ENCODE results near the gene KCNK10. TPM values are rescaled to one million over a fixed set of nuclear protein-coding genes. Genes with fewer than 3 reads are reported as not detected.

Gene KCNK10
- total RNA-seq, 2 donors from 2014 or later = 4.9 TPM; not detected in 1

DNA sequence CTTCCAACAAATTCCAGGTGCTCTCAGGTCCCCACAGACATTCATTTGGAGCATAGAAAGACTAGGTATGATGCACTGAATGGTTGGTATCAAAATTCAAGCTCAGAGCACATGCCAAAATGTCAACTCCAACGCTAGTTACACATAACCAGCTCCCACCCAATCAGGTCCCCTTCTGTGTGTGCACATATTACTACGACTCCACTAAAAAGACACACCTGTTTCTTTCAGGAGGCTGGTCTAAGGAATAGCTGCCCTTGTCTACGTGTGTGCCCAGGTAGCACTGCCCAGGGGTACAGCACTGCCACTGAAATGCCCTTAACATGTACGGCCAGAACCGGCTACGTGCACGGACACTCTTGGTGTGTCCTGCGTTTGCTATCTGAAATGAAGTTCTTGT lies 138.1 kb downstream of the KCNK10 start:
- H3K27ac ChIP-seq = no peak overlapping the region
- no peaks in the 10 kb centered on the region for H3K4me1 ChIP-seq (replicated peaks)
- H3K36me3 ChIP-seq = no peaks in the 10 kb centered on the region
- intact Hi-C loops (cut with DNase I) = loop anchor here (5.0 to 10.0 kb wide), 2 partner anchors 377 to 680 kb away; partner anchors contain the start of gene ZC3H14
- TF ChIP-seq, protein P1, sequence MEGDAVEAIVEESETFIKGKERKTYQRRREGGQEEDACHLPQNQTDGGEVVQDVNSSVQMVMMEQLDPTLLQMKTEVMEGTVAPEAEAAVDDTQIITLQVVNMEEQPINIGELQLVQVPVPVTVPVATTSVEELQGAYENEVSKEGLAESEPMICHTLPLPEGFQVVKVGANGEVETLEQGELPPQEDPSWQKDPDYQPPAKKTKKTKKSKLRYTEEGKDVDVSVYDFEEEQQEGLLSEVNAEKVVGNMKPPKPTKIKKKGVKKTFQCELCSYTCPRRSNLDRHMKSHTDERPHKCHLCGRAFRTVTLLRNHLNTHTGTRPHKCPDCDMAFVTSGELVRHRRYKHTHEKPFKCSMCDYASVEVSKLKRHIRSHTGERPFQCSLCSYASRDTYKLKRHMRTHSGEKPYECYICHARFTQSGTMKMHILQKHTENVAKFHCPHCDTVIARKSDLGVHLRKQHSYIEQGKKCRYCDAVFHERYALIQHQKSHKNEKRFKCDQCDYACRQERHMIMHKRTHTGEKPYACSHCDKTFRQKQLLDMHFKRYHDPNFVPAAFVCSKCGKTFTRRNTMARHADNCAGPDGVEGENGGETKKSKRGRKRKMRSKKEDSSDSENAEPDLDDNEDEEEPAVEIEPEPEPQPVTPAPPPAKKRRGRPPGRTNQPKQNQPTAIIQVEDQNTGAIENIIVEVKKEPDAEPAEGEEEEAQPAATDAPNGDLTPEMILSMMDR (IDR thresholded peaks at IDR 0.05) = no peak
- TF ChIP-seq POLR2AphosphoS5 (IDR thresholded peaks at IDR 0.05) (no peak), POLR2A (IDR thresholded peaks at IDR 0.05) (no peak)
- H3K4me3 ChIP-seq = no peak overlapping the region
- no peak for DNase-seq (ENCODE audit: low spot score)
- no peaks in the 10 kb centered on the region for H3K9me3 ChIP-seq
- H3K27me3 ChIP-seq (replicated peaks; ENCODE audit: insufficient read depth) = no peaks in the 10 kb centered on the region
- WGBS = 89% methylated on average over 8 of the region's 8 CpGs

DNA sequence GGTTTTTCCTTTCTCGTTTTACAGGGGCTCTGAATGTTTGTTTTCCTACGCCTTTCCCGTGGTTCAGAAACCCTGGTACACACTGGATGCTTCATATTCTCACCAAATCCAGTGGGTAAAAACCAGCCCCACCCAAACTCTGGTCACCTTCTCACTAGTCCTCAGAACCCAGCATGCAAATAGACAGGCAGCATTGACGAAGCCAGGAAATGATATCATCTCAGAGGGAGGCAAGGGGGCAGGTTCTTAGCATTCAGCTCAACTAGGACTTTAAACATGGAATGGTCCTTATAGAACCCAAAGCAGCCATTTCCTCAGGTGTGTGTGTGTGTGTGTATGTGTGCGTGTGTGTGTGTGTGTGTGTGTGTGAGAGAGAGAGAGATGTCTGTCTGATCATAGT lies 142.0 kb downstream of the KCNK10 start:
- DNase-seq (ENCODE audit: low spot score) = no peak
- Histone ChIP-seq H3K27me3 (replicated peaks; ENCODE audit: insufficient read depth) (no peaks in the 10 kb centered on the region), H3K9me3 (no peaks in the 10 kb centered on the region), H3K36me3 (no peaks in the 10 kb centered on the region), H3K27ac (no peak overlapping the region), H3K4me1 (replicated peaks) (no peaks in the 10 kb centered on the region), H3K4me3 (no peak overlapping the region)
- intact Hi-C loops (cut with DNase I) = loop anchor here (10.0 kb wide), 1 partner anchor 684 kb away; no protein-coding TSS in a partner anchor
- TF ChIP-seq POLR2A (IDR thresholded peaks at IDR 0.05) = no peak
- no peak for TF ChIP-seq POLR2AphosphoS5 (IDR thresholded peaks at IDR 0.05)
- TF ChIP-seq, protein P1 (IDR thresholded peaks at IDR 0.05) = no peak
- 47% methylated on average over 5 of the region's 5 CpGs for WGBS

DNA sequence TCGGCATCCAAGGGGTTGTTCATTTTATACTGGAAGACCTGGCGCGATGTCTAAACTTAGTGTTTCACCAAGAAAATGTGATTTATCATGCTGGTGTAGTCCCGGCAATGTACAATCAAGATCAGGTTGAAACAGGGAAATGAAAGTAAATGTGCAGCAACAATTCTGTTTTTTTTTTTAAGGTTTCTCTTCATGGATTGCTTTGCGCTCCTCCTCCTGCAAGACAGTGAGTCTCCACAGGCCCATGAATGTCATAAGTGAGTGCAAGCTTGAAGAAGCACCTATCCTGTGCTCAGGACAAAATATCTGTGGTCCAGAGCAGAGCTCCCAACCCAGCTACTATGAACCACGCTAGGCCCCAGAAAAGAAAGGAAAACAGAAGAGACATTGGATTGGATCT lies 143.4 kb downstream of the KCNK10 start:
- Histone ChIP-seq H3K36me3 (no peaks in the 10 kb centered on the region), H3K27me3 (replicated peaks; ENCODE audit: insufficient read depth) (no peaks in the 10 kb centered on the region), H3K27ac (no peak overlapping the region), H3K4me3 (no peak overlapping the region), H3K4me1 (replicated peaks) (no peaks in the 10 kb centered on the region), H3K9me3 (no peaks in the 10 kb centered on the region)
- intact Hi-C loops (cut with DNase I) = loop anchor here (10.0 kb wide), 1 partner anchor 685 kb away; no protein-coding TSS in a partner anchor
- DNase-seq (ENCODE audit: low spot score) = no peak
- no peak for TF ChIP-seq POLR2A (IDR thresholded peaks at IDR 0.05)
- TF ChIP-seq POLR2AphosphoS5 (IDR thresholded peaks at IDR 0.05) = no peak
- TF ChIP-seq, protein P1 (IDR thresholded peaks at IDR 0.05) = no peak
- 85% methylated on average over 6 of the region's 6 CpGs for WGBS

DNA sequence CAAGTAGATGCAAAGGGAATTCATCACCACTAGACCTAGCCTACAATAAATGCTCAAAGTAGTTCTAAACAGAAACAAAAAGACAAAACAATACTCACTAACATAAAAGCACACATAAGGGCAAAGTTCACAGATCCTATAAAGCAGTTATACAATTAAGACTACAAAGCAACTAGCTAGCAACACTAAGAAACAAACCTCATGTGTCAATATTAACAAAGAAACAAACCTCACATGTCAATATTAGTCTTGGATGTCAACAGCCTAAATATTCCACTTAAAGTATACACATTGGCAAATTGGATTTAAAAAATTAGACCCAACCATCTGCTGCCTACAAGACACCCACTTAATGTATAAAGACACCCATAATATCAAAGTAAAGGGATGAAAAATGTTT lies 152.7 kb downstream of the KCNK10 start:
- intact Hi-C loops (cut with DNase I) = no loop called here
- DNase-seq (ENCODE audit: low spot score) = no peak
- Histone ChIP-seq H3K4me3 (no peak overlapping the region), H3K36me3 (no peaks in the 10 kb centered on the region), H3K9me3 (no peaks in the 10 kb centered on the region), H3K4me1 (replicated peaks) (no peaks in the 10 kb centered on the region), H3K27ac (no peak overlapping the region), H3K27me3 (replicated peaks; ENCODE audit: insufficient read depth) (no peaks in the 10 kb centered on the region)
- TF ChIP-seq, protein P1 (IDR thresholded peaks at IDR 0.05) = no peak
- no peak for TF ChIP-seq POLR2AphosphoS5 (IDR thresholded peaks at IDR 0.05)
- no peak for TF ChIP-seq POLR2A (IDR thresholded peaks at IDR 0.05)

DNA sequence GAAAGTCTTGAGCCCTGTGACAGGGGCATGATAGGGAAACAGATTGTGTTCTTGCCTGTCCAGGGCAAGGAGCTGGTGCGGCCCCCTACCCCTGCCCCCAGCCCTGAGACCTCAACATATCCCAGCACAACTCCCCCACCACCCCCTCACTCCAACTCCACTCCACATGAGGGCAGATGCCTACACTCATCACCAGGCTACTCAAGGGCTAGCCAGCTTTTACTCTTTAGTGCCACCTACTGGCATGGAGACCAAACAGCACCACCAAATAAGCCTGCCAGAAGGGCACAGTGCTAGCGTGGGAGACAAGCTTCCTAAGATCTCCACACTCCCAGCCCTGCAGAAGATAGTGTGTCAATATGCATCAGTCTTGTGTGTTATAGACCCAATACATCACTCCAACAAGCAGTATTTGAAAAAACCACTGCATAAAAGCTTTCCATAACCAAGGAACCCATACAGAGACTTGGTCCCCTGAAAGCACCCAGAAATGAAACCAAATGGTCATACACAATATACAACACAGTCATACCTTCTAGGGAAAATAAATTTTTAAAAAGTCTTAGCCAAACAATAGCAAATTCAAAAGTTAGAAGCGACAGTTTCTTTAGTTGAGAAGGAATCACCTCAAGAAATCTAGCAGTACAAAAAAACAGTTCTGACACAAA lies 154.4 kb downstream of the KCNK10 start:
- intact Hi-C loops (cut with DNase I) = no loop called here
- no peaks in the 10 kb centered on the region for H3K36me3 ChIP-seq
- H3K4me1 ChIP-seq (replicated peaks) = no peaks in the 10 kb centered on the region
- DNase-seq (ENCODE audit: low spot score) = no peak
- H3K27me3 ChIP-seq (replicated peaks; ENCODE audit: insufficient read depth) = no peaks in the 10 kb centered on the region
- H3K9me3 ChIP-seq = no peaks in the 10 kb centered on the region
- TF ChIP-seq POLR2AphosphoS5 (IDR thresholded peaks at IDR 0.05) (no peak), POLR2A (IDR thresholded peaks at IDR 0.05) (no peak)
- TF ChIP-seq, protein P1 (IDR thresholded peaks at IDR 0.05) = peak in 3 of 4 experiments; percentile 46 to 55 (median 51)
- no peak overlapping the region for H3K4me3 ChIP-seq
- WGBS = 75% methylated on average over 3 of the region's 3 CpGs
- H3K27ac ChIP-seq = no peak overlapping the region
